PC-3 (cell line): ENCODE data around the gene BCR.

Experiments
- CTCF ChIP-seq: fragments of 300-600 bp; sonication (generic); conservative IDR thresholded peaks from 2 replicates; pipeline ENCODE4 v1.5.1; 2017; ENCODE audit warnings: antibody characterized with exemption, low read depth, mild to moderate bottlenecking, low read length
- EZH2 ChIP-seq: fragments of 300-600 bp; sonication (generic); IDR thresholded peaks from one replicate; pipeline ENCODE4 v1.6.1; 2017; ENCODE audit warnings: antibody characterized with exemption, mild to moderate bottlenecking, low read length; ENCODE audit not compliant: unreplicated experiment
- EZH2phosphoT487 ChIP-seq: fragments of 300-600 bp; sonication (generic); IDR thresholded peaks from 2 replicates; pipeline ENCODE4 v1.6.1; 2018; ENCODE audit warnings: mild to moderate bottlenecking, antibody characterized with exemption, low read length, borderline replicate concordance

DNA sequence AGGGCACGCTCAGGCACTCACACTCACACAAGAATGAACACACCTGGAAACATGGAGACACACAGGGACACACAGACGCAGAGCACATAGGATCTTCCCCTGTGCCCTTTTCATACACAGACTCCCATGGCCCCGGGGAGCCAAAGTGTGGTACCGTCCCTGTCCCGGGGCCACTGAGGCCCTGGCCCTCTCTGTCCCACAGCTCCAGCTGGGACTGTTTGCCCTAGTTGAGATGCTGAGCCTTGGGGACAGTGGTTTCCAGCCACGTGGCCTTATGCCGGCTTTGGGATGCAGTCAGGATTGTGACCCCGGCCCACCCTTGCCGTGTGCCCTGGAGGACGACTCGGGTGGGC, 100.7 kb downstream of the BCR start:
- TF ChIP-seq CTCF (no peak), EZH2 (no peak), EZH2phosphoT487 (no peak)
